BJ (cell line): Measurements from ENCODE around the gene MLLT1. TPM values are rescaled to one million over a fixed set of nuclear protein-coding genes. Genes with fewer than 3 reads are reported as not detected.

ENCODE experiments used
- CTCF ChIA-PET: fragments of 350-600 bp; formaldehyde crosslinking; extraction: SDS; loops from one replicate; lab custom pipeline; 2021; ENCODE audit warnings: antibody characterized with exemption, inconsistent platforms; lab: Yijun Ruan, JAX
- POLR2A ChIA-PET: fragments of 300-600 bp; sonication (Branson Sonifier 250); formaldehyde crosslinking; extraction: SDS; loops from one replicate; lab custom pipeline; 2021; ENCODE audit warnings: antibody characterized with exemption; lab: Charles Lee
- DNase-seq: peaks from one replicate; pipeline ENCODE4 v3.0.0-alpha.2; 2011; ENCODE audit warnings: low read depth
- H3K27me3 ChIP-seq: 2 replicates; pipeline ENCODE4 v1.6.0; 2011; ENCODE audit warnings: low read length; ENCODE audit not compliant: control insufficient read depth, insufficient read depth
- H3K36me3 ChIP-seq: 2 replicates; pipeline ENCODE4 v1.5.1; 2011; ENCODE audit warnings: low read length; ENCODE audit not compliant: control insufficient read depth, insufficient read depth
- H3K4me3 ChIP-seq: 2 replicates; pipeline ENCODE4 v1.5.1; 2011; ENCODE audit warnings: low read depth, mild to moderate bottlenecking, control low read depth, low read length
- polyA minus RNA-seq: library from RNA; depleted of rRNA, polyadenylated mRNA; stranded (reverse); fragments of >200 nt; gene quantifications from 2 replicates; pipeline ENCODE4 v1.2.3, GENCODE V29; 2011; rRNA and poly(A)+ RNA removed
- polyA plus RNA-seq: library from polyadenylated mRNA; depleted of rRNA; stranded (reverse); fragments of >200 nt; gene quantifications from 2 replicates; pipeline ENCODE4 v1.2.3, GENCODE V29; 2011; rRNA removed
- TF ChIP-seq, protein P1 (sequence below): IDR thresholded peaks from 2 replicates; pipeline ENCODE4 v1.5.1; 2011; ENCODE audit warnings: low read depth, mild to moderate bottlenecking, control low read depth, inconsistent platforms, low read length, moderate library complexity; ENCODE audit not compliant: insufficient read depth

Gene MLLT1, protein sequence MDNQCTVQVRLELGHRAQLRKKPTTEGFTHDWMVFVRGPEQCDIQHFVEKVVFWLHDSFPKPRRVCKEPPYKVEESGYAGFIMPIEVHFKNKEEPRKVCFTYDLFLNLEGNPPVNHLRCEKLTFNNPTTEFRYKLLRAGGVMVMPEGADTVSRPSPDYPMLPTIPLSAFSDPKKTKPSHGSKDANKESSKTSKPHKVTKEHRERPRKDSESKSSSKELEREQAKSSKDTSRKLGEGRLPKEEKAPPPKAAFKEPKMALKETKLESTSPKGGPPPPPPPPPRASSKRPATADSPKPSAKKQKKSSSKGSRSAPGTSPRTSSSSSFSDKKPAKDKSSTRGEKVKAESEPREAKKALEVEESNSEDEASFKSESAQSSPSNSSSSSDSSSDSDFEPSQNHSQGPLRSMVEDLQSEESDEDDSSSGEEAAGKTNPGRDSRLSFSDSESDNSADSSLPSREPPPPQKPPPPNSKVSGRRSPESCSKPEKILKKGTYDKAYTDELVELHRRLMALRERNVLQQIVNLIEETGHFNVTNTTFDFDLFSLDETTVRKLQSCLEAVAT
- polyA plus RNA-seq (19.0 and 28.1 TPM in 2 replicates), polyA minus RNA-seq (25.7 and 27.5 TPM in 2 replicates)

DNA sequence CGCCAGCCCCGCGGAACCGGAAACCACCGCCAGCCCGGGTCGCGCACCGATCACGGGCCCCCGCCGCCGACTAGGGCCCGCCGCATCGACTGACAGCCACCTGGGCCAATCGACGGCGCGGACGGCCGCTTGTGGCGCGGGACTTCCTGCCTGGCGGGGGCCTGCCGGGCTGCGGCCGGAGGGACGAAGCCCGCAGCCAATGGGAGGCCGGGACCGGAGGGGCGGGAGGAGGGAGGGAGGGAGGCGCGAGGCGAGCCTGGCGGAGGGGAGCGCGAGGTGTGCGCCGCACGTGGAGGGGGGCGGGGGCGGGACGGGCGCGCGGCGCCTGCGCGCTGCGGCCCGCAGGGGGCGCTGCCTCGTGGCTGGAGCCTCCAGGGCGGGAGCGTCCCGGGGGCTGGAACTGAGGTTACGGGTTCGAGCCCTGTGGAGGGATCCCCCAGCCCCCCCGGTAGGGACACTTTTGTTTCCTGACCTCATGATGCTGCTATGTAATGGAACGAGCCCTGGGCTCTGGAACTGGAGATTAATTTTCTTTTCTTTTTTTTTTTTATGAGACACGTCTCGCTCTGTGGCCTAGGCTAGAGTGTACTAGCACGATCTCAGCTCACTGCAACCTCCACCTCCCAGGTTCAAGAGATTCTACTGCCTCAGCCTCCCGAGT lies at the start of gene MLLT1:
Gene MLLT1 (minus strand): TSS at position 45 of the 661 bp plus-strand sequence. CDS start 191 bp downstream, outside the sequence.
- CTCF ChIA-PET, result interaction anchor here (1.5 kb wide), 1 partner anchor 8 kb away, joined by 3 read pairs; no protein-coding TSS in a partner anchor
- no peaks in the 10 kb centered on the region for H3K27me3 ChIP-seq

DNA sequence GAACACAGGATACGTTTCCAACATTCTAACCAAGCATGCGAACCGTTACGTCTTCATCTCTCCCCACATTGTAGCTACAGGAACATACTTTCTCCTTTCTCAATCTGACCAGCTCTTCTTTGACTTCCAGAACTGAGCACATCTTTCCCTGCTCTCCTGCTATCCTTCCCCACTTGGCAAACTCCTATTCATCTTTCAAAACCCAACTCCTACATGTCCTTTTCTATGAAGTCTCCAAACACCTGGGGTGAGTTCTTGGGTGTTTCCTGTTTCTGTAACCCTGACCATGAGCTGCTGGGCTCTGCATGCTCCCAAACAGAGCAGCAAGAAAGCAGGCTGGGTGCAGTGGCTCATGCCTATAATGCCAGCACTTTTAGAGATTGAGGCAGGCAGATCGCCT lies 47.0 kb upstream of the MLLT1 start:
- no peaks in the 10 kb centered on the region for H3K36me3 ChIP-seq
- peaks cover 3% of the 10 kb centered on the region for H3K27me3 ChIP-seq
- TF ChIP-seq, protein P1, sequence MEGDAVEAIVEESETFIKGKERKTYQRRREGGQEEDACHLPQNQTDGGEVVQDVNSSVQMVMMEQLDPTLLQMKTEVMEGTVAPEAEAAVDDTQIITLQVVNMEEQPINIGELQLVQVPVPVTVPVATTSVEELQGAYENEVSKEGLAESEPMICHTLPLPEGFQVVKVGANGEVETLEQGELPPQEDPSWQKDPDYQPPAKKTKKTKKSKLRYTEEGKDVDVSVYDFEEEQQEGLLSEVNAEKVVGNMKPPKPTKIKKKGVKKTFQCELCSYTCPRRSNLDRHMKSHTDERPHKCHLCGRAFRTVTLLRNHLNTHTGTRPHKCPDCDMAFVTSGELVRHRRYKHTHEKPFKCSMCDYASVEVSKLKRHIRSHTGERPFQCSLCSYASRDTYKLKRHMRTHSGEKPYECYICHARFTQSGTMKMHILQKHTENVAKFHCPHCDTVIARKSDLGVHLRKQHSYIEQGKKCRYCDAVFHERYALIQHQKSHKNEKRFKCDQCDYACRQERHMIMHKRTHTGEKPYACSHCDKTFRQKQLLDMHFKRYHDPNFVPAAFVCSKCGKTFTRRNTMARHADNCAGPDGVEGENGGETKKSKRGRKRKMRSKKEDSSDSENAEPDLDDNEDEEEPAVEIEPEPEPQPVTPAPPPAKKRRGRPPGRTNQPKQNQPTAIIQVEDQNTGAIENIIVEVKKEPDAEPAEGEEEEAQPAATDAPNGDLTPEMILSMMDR, result no peak
- DNase-seq, result no peak
- no peak overlapping the region for H3K4me3 ChIP-seq
- POLR2A ChIA-PET, result no interaction called here
- CTCF ChIA-PET, result no interaction called here

More for the DNA sequence above, at the start of gene MLLT1:
- DNase-seq, result peak; percentile 74
- POLR2A ChIA-PET, result no interaction called here
- peak within 1 kb of the TSS; percentile 88 for H3K4me3 ChIP-seq
- H3K36me3 ChIP-seq, result no peaks in the 10 kb centered on the region; the same call in 1 of the 2 replicates
- TF ChIP-seq, protein P1, result peak; percentile 54

DNA sequence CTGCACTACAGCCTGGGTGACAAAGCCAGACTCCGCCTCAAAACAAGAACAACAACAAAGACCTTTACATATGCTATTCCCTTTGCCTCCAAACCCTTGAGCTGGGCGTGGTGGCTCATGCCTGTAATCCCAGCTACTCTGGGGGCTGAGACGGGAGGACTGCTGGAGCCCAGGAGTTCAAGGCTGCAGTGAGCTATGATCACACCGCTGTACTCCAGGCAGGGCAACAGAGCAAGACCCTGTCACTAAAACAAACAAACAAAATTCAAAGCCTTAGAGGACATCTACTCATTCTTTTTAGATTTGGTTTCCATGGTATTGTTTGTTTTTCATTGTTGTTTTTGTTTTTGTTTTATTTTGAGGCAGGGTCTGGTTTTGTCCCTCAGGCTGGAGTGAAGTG lies 45.8 kb upstream of the MLLT1 start:
- ChIA-PET POLR2A (interaction anchor here (0.6 kb wide), 1 partner anchor 21 kb away, joined by 4 read pairs; no protein-coding TSS in a partner anchor), CTCF (interaction anchor here (0.7 kb wide), 1 partner anchor 107 kb away, joined by 3 read pairs; no protein-coding TSS in a partner anchor)
- Histone ChIP-seq H3K27me3 (peaks cover 2% of the 10 kb centered on the region), H3K36me3 (no peaks in the 10 kb centered on the region), H3K4me3 (no peak overlapping the region)
- TF ChIP-seq, protein P1, result no peak
- DNase-seq, result no peak

DNA sequence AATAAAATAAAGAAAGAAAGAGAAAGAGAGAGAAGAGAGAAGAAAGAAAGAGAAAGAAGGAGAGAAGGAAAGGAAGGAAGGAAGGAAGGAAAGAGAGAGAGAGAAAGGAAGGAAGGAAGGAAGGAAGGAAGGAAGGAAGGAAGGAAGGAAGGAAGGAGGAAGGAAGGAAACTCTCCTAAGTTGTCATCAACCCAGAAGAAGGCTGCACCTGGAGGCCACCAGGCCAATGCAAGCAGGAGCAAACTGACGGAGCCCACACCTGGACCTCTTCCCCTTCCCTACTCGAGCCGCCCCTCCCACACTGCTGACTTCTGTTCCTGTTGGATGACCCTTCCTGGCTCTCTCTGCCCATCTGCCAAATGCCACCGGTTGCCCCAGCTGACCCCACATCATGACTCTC lies 45.0 kb upstream of the MLLT1 start:
- peaks cover 2% of the 10 kb centered on the region for H3K27me3 ChIP-seq
- TF ChIP-seq, protein P1, result no peak
- DNase-seq, result no peak
- H3K36me3 ChIP-seq, result no peaks in the 10 kb centered on the region
- CTCF ChIA-PET, result no interaction called here
- POLR2A ChIA-PET, result no interaction called here
- H3K4me3 ChIP-seq, result no peak overlapping the region

DNA sequence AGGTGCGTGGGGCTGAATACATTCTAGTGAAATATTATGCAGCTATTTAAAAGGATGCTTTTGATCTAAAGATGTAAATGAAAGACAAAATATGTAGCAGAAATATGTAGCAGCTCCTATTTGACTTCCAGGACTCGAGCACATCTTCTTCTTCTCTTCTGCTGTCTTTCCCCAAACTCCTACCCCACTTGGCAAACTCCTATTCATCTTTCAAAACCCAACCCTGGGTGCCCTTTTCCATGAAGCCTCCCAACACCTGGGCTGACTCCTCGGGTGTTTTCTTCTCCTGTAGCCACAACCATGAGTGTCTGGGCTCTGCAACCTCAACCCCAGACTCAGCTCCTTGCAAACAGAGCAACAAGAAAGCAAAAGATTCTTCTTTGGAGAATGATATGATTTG lies 42.5 kb upstream of the MLLT1 start:
- H3K27me3 ChIP-seq, result peaks cover 2% of the 10 kb centered on the region
- H3K4me3 ChIP-seq, result no peak overlapping the region
- ChIA-PET CTCF (no interaction called here), POLR2A (no interaction called here)
- TF ChIP-seq, protein P1, result no peak
- H3K36me3 ChIP-seq, result no peaks in the 10 kb centered on the region
- DNase-seq, result no peak
